IPS DF 6.9 (cell line): ENCODE results near the gene GREB1.

ENCODE experiments used
- DNase-seq: peaks from one replicate; pipeline ENCODE4 v3.0.0-alpha.2; 2013; ENCODE audit warnings: low read depth, low spot score
- H3K27ac ChIP-seq: one replicate; pipeline ENCODE4 v1.5.1; 2013; ENCODE audit warnings: low read length, control low read depth
- H3K27me3 ChIP-seq: 2 replicates; pipeline ENCODE4 v1.6.1; 2013; ENCODE audit warnings: mild to moderate bottlenecking, low read length; ENCODE audit not compliant: control insufficient read depth, insufficient read depth
- H3K36me3 ChIP-seq: 2 replicates; pipeline ENCODE4 v1.6.1; 2013; ENCODE audit warnings: low read length; ENCODE audit not compliant: control insufficient read depth, insufficient read depth
- H3K4me1 ChIP-seq: 2 replicates; pipeline ENCODE4 v1.6.1; 2013; ENCODE audit warnings: low read length; ENCODE audit not compliant: control insufficient read depth, insufficient read depth
- H3K4me3 ChIP-seq: 2 replicates; pipeline ENCODE4 v1.5.1; 2013; ENCODE audit warnings: mild to moderate bottlenecking, low read length
- H3K9me3 ChIP-seq: 2 replicates; pipeline ENCODE4 v1.6.1; 2013; ENCODE audit warnings: low read length, inconsistent platforms; ENCODE audit not compliant: control insufficient read depth, insufficient read depth
- WGBS: extraction: QIAGEN DNeasy Blood & Tissue Kit; methylation state at CpG from one replicate; pipeline ENCODE4 v1.1.7; 2013; ENCODE audit warnings: mixed read lengths, missing lambda C conversion rate; ENCODE audit not compliant: insufficient read length, insufficient coverage; 5-methylcytosine and 5-hydroxymethylcytosine counted together

Gene GREB1

DNA sequence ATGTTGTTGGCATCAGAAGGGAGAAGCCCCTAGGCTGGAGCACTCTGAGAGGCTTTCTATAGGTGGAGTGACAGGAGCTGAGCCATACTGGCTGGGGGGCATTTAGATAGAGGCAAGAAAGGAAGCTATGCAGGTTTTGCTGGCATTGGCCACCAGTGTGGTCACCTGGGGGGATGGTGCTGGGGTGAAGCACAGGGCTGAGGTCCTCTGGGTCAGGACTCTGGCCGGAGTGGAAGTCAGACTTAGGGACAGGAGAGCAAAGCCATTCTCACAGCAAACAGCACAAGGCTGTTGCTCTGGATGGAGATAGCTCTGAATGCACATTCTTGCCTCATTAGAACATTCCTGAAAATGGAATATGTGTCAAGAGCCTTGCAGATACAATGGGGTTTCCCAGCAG lies 88.8 kb downstream of the GREB1 start:
- peaks cover 16% of the 10 kb centered on the region for H3K36me3 ChIP-seq
- WGBS = no CpG with 5 or more reads among the region's 1 CpG
- H3K27ac ChIP-seq = no peak overlapping the region
- H3K4me3 ChIP-seq = no peak overlapping the region
- H3K27me3 ChIP-seq = no peaks in the 10 kb centered on the region
- H3K4me1 ChIP-seq = no peaks in the 10 kb centered on the region
- DNase-seq = no peak
- no peaks in the 10 kb centered on the region for H3K9me3 ChIP-seq

- no CpG with 5 or more reads among the region's 10 CpGs for WGBS
- no peak for DNase-seq
- peaks cover 10% of the 10 kb centered on the region for H3K36me3 ChIP-seq
- no peak overlapping the region for H3K4me3 ChIP-seq
- no peaks in the 10 kb centered on the region for H3K9me3 ChIP-seq
- no peak overlapping the region for H3K27ac ChIP-seq
- H3K27me3 ChIP-seq = no peaks in the 10 kb centered on the region
- no peaks in the 10 kb centered on the region for H3K4me1 ChIP-seq
These were observed 91.0 kb downstream of the GREB1 start for GRCh38 chr2:11624893-11625292.

- H3K36me3 ChIP-seq = peaks cover 10% of the 10 kb centered on the region
- H3K27me3 ChIP-seq = no peaks in the 10 kb centered on the region
- H3K9me3 ChIP-seq = no peaks in the 10 kb centered on the region
- no peak overlapping the region for H3K27ac ChIP-seq
- WGBS = no CpG with 5 or more reads among the region's 10 CpGs
- no peak overlapping the region for H3K4me3 ChIP-seq
- H3K4me1 ChIP-seq = no peaks in the 10 kb centered on the region
- no peak for DNase-seq
These were observed 91.8 kb downstream of the GREB1 start for GRCh38 chr2:11625671-11626070.

- Histone ChIP-seq H3K4me3 (no peak overlapping the region), H3K27me3 (no peaks in the 10 kb centered on the region), H3K9me3 (no peaks in the 10 kb centered on the region), H3K36me3 (peaks cover 13% of the 10 kb centered on the region), H3K27ac (no peak overlapping the region), H3K4me1 (no peaks in the 10 kb centered on the region)
- WGBS = no CpG with 5 or more reads among the region's 9 CpGs
- DNase-seq = no peak
These were observed 94.8 kb downstream of the GREB1 start for GRCh38 chr2:11628675-11629074.

DNA sequence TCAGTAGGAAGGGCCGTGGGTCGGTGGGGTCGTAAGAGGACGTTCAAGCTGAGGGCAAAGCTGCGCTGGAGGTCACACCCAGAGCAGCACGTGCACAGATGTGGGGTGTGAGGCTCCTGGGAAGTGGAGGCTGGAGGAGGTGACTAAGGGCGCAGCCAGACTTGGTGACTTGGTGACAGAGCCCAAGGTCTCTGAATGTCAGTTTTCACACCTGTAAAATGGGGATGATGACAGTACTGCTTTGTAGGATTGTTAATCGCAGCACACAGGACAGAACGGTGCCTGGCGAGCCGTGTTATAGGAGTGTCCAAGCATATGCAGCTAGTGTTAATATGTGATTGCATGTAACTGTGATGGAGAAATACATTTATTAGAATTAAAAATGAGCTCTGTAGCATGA lies 95.4 kb downstream of the GREB1 start:
- no peaks in the 10 kb centered on the region for H3K4me1 ChIP-seq
- peaks cover 17% of the 10 kb centered on the region for H3K36me3 ChIP-seq
- no peak for DNase-seq
- H3K27me3 ChIP-seq = no peaks in the 10 kb centered on the region
- no peak overlapping the region for H3K27ac ChIP-seq
- H3K9me3 ChIP-seq = no peaks in the 10 kb centered on the region
- no peak overlapping the region for H3K4me3 ChIP-seq
- no CpG with 5 or more reads among the region's 11 CpGs for WGBS

GRCh38 chr2:11629851-11630250 lies 96.0 kb downstream of the GREB1 start:
- Histone ChIP-seq H3K27ac (no peak overlapping the region), H3K27me3 (no peaks in the 10 kb centered on the region), H3K9me3 (no peaks in the 10 kb centered on the region), H3K4me3 (no peak overlapping the region), H3K36me3 (peaks cover 18% of the 10 kb centered on the region), H3K4me1 (no peaks in the 10 kb centered on the region)
- DNase-seq = no peak
- no CpG with 5 or more reads among the region's 11 CpGs for WGBS

GRCh38 chr2:11630855-11631254 lies 97.0 kb downstream of the GREB1 start:
- no peak for DNase-seq
- H3K4me3 ChIP-seq = no peak overlapping the region
- peaks cover 22% of the 10 kb centered on the region for H3K36me3 ChIP-seq
- no peaks in the 10 kb centered on the region for H3K4me1 ChIP-seq
- H3K27me3 ChIP-seq = no peaks in the 10 kb centered on the region
- no peaks in the 10 kb centered on the region for H3K9me3 ChIP-seq
- no CpG with 5 or more reads among the region's 4 CpGs for whole genome bisulfite sequencing
- H3K27ac ChIP-seq = no peak overlapping the region

DNA sequence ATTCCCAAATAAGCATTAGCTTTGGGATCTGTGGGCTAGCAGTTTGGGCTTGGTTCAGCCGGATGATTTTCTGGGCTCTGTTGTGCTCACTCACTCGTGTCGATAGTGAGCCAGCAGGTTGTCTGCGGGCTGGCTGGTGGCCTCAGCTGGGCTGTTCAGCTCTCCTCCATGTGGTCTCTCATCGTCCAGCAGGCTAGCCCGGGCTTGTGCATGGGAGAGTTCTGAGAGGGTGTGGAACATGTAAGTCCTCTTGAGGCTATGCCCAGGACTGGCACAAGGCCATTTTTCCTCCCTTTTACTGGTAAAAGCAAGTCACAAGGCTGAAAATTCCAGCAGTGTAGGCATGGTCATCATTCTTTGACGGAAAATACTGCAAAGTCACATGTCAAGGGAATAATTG lies 97.6 kb downstream of the GREB1 start:
- Histone ChIP-seq H3K27me3 (no peaks in the 10 kb centered on the region), H3K9me3 (no peaks in the 10 kb centered on the region), H3K36me3 (peaks cover 22% of the 10 kb centered on the region), H3K4me3 (no peak overlapping the region), H3K4me1 (no peaks in the 10 kb centered on the region), H3K27ac (no peak overlapping the region)
- no CpG with 5 or more reads among the region's 7 CpGs for WGBS
- no peak for DNase-seq

- Histone ChIP-seq H3K36me3 (peaks cover 14% of the 10 kb centered on the region), H3K27me3 (no peaks in the 10 kb centered on the region), H3K4me1 (no peaks in the 10 kb centered on the region), H3K4me3 (no peak overlapping the region), H3K27ac (no peak overlapping the region), H3K9me3 (no peaks in the 10 kb centered on the region)
- no peak for DNase-seq
- no CpG with 5 or more reads among the region's 28 CpGs for WGBS
These were observed 100.2 kb downstream of the GREB1 start for GRCh38 chr2:11633923-11634478.

DNA sequence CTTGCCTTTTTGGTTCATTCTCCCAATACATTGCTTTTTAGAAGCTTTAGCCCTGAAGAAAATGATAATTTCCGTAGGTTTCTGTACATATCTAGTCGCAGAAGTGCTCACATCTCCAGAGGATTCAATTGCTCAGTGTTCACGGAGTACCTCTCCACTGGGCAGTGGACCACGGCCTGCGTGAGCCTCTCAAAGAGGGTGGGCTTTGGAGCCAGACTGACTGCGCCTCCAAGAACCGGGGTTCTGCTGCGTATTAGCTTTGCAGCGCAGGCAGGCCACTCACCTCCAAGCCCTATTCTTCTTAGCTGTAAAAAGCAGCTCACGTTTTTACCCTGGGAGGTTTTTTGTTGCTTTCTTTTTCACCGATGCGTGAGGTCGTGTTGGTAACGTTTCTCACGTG lies 100.7 kb downstream of the GREB1 start:
- no peak for DNase-seq
- no peaks in the 10 kb centered on the region for H3K27me3 ChIP-seq
- H3K4me1 ChIP-seq = no peaks in the 10 kb centered on the region
- WGBS = no CpG with 5 or more reads among the region's 15 CpGs
- H3K4me3 ChIP-seq = no peak overlapping the region
- H3K9me3 ChIP-seq = no peaks in the 10 kb centered on the region
- peaks cover 14% of the 10 kb centered on the region for H3K36me3 ChIP-seq
- H3K27ac ChIP-seq = no peak overlapping the region

DNA sequence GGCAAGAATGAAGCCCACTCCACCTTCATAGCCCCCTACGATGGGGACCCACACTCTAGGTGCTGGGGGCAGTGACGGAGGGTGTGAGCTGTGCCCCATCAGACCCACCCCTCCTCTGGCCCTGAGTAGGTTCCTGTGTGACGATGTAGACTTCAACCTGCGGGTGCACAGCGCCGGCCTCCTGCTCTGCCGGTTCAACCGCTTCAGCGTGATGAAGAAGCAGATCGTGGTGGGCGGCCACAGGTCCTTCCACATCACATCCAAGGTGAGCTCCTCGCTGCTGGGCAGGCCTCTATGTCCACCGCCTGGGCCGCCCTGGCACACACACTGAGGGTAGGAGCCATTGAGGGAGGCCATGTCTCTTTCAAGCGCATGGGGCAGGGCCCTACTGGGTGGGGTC lies 101.3 kb downstream of the GREB1 start:
- peaks cover 16% of the 10 kb centered on the region; the same call in 1 of the 2 replicates for H3K36me3 ChIP-seq
- no peak overlapping the region for H3K27ac ChIP-seq
- no peak for DNase-seq
- H3K4me1 ChIP-seq = no peaks in the 10 kb centered on the region
- WGBS = no CpG with 5 or more reads among the region's 15 CpGs
- H3K4me3 ChIP-seq = no peak overlapping the region
- H3K27me3 ChIP-seq = no peaks in the 10 kb centered on the region
- no peaks in the 10 kb centered on the region for H3K9me3 ChIP-seq
